HCEC 1CT (cell line): Measurements from ENCODE around the gene C1orf116.

Experiments used
- DNase-seq: peaks from one replicate; pipeline ENCODE4 v3.0.0-alpha.2; 2017

Gene C1orf116

DNA sequence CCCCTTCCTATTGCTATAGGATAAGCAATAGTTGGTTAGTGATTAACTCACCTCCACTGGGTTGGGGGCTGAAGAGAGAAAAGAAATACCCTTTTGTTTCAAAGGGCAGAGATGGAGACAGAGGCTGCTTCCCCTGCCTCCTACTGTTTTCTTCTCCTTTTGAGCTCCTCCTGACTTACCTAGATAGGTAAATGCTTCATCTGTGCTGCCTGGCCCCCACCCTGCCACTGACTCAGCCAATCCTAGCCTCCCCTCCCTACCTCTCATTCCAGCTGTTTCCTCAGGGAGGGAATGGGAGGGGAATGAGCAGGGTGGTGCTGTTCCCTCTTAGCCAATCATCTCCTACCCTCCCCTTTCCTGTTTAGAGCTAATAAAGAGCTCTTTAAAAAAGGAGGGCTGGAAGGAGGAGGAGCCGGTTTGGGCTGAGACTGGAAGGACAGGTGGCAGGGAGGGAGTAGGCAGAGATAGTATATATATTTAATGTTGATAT, at the start of gene C1orf116:
C1orf116 (minus strand) TSS at position 229 of the 490 bp plus-strand sequence. CDS start 5,158 bp downstream, outside the sequence.
- DNase-seq, result no peak

DNA sequence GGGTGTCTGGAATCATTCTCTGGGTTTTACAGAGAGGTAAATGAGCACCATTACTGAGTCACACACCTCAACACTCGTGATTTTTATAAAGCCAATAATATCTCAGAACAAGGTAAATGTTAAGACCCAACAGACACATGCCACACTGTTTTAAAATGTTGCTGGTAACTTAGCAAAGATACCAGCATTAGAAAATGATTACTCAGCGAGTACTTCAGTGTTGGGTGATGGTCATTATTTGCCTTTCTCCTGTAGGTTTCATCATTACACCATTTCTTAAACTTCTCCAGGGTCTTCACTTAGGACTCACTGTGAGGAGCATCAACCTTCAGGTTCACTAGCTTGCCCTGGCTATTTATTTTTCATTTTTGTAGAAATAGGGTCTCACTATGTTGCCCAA, 49.2 kb upstream of the C1orf116 start:
- DNase-seq, result no peak

- DNase-seq, result peak; percentile 17
Observed at GRCh38 chr1:207081088-207081487, 48.5 kb upstream of the C1orf116 start.

GRCh38 chr1:207079706-207080241, 47.2 kb upstream of the C1orf116 start:
- no peak for DNase-seq

GRCh38 chr1:207078578-207079132, 46.1 kb upstream of the C1orf116 start:
- DNase-seq, result no peak

DNA sequence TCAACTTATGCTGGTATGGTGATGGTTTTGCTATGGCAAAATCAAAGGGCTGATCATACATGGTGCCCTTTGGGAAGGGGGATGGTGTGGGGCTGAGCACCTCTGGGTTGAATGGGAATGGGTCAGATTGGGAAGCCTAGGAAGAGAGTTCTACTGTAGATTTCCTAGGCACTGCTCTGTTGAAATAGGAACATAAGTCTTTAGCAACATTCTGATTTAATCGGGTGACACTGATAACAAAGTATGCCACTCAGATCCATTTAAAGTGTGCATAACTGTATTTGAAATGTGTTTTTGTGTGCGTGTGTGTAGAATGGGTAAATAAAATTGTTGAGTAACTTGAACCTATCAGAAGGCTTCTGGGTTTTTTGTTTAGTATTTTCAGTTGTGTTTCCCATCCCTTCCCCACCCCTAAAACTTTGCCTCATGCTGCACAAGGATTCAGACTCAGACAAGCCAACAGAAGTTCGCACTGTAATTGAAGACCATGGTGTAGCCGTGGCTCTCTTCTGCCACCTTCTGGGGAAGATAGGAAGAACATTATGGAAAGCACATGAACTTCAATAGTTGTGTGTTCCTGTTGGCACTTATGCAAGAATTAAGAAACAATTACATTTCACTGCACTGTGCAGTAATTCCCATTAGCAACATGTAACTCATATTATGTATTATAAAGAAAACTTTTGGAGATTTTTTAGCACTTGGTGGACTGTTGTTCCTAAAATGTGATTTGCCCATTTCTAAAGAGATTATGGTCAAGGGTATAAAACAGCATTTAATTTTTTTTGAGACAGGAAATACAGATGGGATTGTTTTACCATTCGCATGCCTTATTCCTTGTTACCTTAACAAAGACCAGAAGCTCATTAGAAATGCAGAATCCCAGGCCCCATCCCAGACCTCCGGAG, 45.2 kb upstream of the C1orf116 start:
- peak; percentile 66 for DNase-seq

DNA sequence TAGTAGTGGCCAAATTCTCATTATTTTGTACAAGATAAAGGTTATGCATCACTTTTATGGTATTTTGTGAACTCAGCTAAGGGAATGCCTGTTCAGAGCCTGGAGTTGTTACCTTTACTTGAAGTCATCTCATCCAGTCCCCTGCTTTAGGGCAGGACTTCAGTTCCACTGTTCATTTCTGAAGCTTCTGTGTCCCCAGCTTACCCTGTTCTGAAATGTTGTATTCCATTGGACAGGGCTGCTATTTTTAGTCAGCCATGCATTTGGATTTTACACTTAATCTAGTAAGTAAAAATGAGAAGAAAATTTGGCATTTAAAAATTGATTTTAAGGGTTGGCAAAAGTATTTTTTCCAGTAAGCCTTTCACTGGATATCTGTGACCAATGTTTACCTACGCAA, 44.5 kb upstream of the C1orf116 start:
- no peak for DNase-seq

- DNase-seq, result no peak
Observed at GRCh38 chr1:207076181-207076955, 43.8 kb upstream of the C1orf116 start.

- DNase-seq, result peak; percentile 55
Observed at GRCh38 chr1:207073906-207074820, 41.6 kb upstream of the C1orf116 start.

- DNase-seq, result no peak
Observed at GRCh38 chr1:207072233-207072632, 39.7 kb upstream of the C1orf116 start.

GRCh38 chr1:207071426-207071825, 38.9 kb upstream of the C1orf116 start:
- no peak for DNase-seq

DNA sequence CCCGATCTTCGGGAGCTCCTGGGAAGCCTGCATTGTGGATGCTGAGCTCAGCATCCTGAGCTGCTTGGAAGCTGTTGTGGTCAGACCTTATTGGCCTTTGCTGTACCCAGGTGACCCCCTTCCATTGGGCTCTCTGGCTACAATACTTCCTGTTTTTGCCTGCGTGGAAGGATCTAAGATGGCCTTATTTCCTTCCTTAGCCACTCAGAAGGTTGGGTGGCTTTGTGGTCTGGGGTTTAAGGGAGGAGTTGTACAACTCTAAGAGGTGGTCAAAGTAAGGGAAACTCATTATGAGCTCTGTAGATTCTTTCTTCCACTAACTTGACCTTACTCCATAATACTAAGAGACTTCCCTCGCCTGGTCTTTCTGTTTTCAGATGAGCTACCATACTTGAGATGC, 38.3 kb upstream of the C1orf116 start:
- no peak for DNase-seq

DNA sequence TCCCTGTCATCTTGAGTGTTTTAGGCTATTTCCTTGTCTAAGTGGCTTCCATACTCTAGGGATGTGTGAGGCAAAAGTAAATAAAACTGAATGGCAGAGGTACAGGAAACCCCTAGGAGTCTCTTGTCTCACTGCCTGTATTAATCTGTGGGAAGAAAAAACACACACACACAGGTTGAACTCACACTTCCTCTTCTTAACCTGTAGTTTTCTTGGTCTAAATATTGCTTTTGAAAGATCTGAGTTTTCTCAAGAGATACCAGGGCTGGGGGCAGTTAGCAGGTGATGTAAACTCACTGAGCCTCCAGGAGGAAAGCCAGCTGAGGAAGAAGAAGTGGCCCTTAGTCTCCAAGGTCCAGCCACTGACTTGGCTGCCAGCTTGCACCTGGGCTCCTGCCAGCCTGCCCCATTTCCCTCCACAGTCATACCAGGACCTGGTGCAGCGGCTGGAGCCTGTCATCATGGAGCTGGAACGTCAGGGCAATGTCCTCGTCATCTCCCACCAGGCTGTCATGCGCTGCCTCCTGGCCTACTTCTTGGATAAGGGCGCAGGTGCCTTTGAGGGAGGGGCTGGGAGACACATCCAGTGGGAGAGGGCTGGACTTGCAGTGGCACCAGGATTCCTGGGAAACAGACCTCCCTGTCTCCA, 37.4 kb upstream of the C1orf116 start:
- DNase-seq, result no peak

DNA sequence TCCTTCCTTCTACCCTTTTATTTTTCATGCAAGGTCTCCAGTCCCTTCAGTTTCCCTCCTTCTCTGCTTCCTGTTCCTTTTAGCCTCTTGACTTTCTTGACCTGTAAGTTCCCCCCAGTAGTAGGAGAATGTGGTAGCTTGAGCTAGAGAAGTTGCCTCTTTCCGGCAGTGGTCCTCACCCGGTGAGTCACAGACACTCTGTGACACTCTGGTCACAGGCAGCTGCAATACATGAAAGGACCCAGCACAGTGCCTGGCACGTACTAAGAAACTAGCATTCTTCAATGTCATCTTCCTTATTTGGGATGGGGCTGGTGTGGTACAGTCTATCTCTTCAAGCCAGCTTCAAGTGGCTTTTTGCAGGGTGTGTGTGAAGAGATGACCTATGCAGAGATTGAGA, 36.5 kb upstream of the C1orf116 start:
- DNase-seq, result no peak

GRCh38 chr1:207067665-207068064, 35.1 kb upstream of the C1orf116 start:
- DNase-seq, result no peak

GRCh38 chr1:207067185-207067584, 34.6 kb upstream of the C1orf116 start:
- DNase-seq, result no peak

DNA sequence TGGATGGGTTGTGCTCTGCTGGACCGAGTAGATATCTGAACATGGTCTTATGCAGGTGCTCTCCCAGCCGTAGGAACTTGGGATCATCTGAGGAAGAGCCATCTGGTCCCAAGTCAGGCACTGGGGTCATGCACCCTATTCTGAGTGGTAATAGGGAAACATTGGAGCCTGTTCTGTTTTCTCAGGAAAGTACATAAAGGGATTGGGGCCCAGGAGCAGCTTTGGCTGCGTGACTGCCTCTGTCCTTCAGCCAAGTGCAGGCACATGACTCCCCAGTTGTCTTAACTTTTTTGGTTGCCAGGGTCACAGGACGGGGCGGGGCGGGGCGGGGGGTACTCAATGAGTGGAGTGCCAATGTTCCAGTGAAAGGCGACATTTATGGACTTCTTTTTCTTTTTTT, 32.0 kb upstream of the C1orf116 start:
- DNase-seq, result no peak

DNA sequence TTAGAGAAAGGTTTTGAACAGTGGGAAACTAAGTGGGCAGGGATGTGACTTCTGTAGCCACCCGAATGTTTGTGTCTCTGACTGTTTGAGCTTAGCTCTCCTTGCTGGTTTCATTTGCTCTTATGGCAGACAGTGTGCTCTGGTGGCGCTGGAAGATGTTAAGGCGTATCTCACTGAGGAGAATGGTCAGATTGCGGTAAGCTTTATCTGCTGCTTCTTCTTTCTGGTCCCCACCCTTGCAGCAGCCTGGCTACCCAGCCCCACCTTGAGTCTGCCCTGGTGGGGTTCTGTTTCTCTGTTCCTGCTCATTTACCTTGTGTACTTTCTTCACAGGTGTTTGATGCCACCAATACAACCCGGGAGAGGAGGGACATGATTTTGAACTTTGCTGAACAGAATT, 30.5 kb upstream of the C1orf116 start:
- no peak for DNase-seq

DNA sequence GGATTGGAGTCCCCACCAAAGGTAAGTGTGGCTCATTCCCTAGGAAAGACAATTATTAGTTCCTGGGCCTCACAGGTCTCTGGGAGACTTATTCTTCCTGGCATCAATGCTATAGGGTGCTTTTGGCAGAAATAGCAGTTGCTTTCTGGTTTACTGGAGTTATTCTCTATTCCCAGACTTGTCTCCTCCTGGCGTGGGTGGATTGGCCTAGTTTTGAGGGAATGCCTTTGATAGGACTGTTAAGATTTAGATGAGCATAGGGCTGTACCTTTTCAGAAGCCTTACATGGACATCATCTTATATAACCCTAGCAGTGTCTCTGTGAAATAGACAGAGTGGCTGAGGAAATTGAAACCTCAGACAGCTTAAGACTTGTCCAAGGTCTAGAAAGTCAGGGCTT, 29.5 kb upstream of the C1orf116 start:
- no peak for DNase-seq

DNA sequence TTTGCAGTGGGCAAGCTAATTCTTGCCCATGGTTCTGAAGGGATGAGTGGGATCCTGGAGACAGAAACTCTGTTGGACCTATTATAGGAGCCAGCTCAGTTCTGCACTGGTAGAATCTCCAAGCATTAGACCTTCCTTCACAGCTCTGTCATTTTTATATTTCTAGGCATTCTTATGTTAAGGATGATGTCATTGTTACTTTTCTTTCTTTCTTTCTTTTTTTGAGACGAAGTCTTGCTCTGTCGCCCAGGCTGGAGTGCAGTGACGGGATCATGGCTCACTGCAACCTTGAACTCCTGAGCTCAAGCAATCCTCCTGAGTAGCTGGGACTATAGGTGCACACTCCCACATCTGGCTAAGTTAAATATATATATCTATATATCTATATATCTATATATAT, 28.0 kb upstream of the C1orf116 start:
- no peak for DNase-seq

DNA sequence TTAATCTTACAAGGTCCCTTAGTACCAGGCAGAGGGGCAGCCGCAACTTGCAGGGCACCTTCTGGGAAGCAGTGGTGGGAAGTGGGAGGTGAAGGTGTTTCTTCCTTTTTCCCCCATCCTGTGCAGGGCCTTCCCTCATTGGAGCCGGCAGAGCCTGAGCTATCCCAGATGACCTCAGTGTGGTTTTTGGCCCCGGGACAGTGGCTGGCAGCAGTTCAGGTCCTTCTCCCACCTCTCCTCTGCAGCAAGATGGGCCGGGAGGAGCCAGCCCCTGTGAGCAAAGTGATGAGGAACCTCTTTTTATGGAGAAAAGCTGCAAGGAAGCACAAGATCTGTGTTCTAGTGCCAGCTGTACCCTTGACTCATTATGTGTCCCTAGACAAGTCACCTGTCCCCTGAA, 27.3 kb upstream of the C1orf116 start:
- no peak for DNase-seq
